HG03103 (cell line): ENCODE results near the gene HECTD4.
"Not testable (repeated sequence)": the region's sequence is repeated elsewhere in the genome, so short reads cannot be mapped to it uniquely, and the experiment has no call there.

Source experiments
- ATAC-seq: cut with Tn5 transposase; IDR thresholded peaks from one replicate; pipeline ENCODE4 v1.9.1; 2021; ENCODE audit warnings: low read depth; ENCODE audit not compliant: unreplicated experiment

The HECTD4 gene

GRCh38 chr12:112406519-112407488 lies 24.6 kb upstream of the HECTD4 start:
- ATAC-seq = no peak

- no peak for ATAC-seq
Observed at GRCh38 chr12:112401903-112402498, 19.8 kb upstream of the HECTD4 start.

DNA sequence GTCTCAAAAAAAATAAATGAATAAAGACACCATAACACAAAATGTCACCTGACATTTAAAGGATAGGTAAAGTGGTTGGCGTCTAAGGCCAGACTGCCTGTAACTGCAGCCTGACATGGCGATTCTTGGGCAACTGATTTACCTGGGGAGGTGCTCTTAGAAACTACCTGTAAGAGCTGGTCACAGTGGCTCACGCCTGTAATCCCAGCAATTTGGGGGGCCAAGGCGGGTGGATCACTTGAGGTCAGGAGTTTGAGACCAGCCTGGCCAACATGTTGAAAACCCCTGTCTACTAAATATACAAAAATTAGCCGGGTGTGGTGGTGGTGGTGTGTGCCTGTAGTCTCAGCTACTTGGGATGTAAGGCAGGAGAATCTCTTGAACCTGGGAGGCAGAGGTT lies 18.8 kb upstream of the HECTD4 start:
- ATAC-seq = no peak

- no peak for ATAC-seq
Observed at GRCh38 chr12:112393328-112393727, 11.1 kb upstream of the HECTD4 start.

DNA sequence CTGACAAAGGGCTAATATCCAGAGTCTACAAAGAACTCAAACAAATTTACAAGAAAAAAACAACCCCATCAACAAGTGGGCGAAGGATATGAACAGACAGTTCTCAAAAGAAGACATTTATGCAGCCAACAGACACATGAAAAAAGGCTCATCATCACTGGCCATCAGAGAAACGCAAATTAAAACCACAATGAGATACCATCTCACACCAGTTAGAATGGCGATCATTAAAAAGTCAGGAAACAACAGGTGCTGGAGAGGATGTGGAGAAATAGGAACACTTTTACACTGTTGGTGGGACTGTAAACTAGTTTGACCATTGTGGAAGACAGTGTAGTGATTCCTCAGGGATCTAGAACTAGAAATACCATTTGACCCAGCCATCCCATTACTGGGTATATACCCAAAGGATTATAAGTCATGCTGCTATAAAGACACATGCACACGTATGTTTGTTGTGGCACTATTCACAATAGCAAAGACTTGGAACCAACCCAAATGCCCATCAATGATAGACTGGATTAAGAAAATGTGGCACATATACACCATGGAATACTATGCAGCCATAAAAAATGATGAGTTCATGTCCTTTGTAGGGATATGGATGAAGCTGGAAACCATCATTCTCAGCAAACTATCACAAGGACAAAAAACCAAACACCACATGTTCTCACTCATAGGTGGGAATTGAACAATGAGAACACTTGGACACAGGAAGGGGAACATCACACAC lies 7.9 kb upstream of the HECTD4 start:
- not testable (repeated sequence) for ATAC-seq

GRCh38 chr12:112389228-112389627 lies 7.0 kb upstream of the HECTD4 start:
- ATAC-seq = no peak

- ATAC-seq = no peak
Observed at GRCh38 chr12:112386726-112387125, 4.5 kb upstream of the HECTD4 start.

GRCh38 chr12:112382866-112383265 lies 635 bp upstream of the HECTD4 start:
- ATAC-seq = no peak

GRCh38 chr12:112381406-112381882 lies 787 bp downstream of the HECTD4 start:
- peak; percentile 31 for ATAC-seq

- ATAC-seq = no peak
Observed at GRCh38 chr12:112380663-112381405, 1.4 kb downstream of the HECTD4 start.

GRCh38 chr12:112375105-112375504 lies 7.1 kb downstream of the HECTD4 start:
- ATAC-seq = no peak

- ATAC-seq = no peak
Observed at GRCh38 chr12:112374166-112374740, 8.0 kb downstream of the HECTD4 start.

DNA sequence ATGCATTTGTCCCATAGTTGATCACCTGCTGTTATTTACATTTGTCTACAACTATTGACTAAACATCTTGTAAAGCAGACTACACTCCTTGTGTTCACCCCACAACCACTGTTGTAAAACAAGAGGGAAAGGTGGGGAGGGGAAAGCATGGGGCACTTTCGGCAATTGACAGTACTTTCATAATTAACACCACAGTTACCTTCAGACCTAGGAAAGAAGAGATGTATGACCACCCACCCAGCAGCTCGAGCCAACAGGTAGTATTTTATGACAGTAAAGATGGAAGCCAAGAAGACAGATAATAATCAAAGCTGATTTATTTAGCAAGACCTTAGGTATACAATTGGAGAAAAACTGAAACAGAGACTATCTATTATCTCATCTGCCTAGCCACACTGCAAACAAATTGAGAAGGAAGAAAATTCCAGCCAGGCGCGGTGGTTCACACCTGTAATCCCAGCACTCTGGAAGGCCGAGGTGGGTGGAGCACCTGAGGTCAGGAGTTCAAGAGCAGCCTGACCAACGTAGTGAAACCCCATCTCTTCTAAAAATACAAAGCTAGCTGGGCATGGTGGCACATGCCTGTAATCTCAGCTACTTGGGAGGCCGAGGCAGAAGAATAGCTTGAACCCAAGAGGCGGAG lies 11.2 kb downstream of the HECTD4 start:
- ATAC-seq = no peak

DNA sequence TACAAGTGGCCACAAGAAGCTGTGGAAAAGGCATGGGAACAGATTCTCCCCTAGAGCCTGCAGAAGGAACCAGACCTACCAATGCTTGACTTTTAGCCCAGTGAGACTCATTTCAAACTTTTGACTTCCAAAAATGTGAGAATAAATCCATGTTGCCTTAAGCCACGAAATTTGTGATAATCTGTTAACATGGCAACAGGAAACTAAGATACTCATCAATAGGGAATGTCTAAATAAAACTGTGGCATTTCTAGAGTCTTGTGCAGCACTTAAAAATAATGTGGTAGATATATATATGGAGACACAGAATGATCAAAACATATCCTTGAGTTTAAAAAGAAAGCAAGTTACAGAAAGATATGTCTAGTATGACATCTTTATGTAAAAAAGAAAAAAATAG lies 12.0 kb downstream of the HECTD4 start:
- no peak for ATAC-seq

DNA sequence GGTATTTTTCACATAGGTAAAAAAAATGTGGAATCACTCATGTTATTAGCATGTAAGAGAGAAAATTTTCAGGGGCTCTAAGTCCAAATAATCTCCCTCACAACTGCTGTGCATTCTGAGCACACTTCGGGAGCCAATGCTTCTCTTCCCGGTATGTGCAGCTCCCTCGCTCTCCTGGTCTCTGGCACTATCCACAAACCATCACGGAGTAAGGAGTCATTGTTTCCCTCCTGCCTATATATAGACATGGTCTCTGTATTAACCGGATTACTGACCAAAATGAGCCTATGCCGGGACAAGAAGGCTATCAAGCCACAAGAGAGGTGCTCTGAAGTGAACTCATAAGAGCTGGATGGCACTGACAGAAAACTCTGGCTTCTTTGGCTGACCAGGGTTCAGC lies 13.4 kb downstream of the HECTD4 start:
- ATAC-seq = no peak

DNA sequence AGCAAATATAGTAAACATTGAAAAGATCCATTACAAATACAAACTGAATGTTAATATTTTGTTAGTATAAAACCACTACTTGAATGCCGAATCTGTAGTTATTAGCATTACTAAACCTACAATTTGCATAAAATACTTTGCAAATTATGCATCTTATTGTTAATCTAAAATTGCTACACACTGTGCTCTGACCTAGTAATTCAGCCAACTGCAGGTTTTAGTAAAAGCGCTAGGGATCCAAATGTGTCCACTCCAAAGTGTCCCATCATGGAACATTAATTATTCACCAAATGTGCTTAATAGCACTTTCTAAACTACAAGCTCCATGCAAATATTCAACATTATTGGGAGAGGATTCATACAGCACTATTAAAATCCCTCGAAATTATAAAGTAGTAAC lies 14.3 kb downstream of the HECTD4 start:
- no peak for ATAC-seq

- no peak for ATAC-seq
Observed at GRCh38 chr12:112362310-112362709, 19.9 kb downstream of the HECTD4 start.

GRCh38 chr12:112361271-112361670 lies 21.0 kb downstream of the HECTD4 start:
- ATAC-seq = no peak

DNA sequence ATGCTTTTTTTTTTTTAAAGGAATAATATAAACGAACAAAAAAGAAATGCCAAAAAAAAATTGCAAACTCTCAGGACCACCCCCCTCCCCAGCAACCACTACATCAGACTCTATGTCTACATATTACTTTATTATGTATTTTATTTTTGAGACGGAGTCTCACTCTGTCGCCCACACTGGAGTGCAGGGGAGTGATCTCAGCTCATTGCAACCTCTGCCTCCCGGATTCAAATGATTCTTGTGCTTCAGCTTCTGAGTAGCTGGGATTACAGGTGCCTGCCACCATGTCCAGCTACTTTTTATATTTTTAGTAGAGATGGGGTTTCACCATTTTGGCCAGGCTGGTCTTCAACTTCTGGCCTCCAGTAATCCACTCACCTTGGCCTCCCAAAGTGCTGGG lies 22.9 kb downstream of the HECTD4 start:
- no peak for ATAC-seq

DNA sequence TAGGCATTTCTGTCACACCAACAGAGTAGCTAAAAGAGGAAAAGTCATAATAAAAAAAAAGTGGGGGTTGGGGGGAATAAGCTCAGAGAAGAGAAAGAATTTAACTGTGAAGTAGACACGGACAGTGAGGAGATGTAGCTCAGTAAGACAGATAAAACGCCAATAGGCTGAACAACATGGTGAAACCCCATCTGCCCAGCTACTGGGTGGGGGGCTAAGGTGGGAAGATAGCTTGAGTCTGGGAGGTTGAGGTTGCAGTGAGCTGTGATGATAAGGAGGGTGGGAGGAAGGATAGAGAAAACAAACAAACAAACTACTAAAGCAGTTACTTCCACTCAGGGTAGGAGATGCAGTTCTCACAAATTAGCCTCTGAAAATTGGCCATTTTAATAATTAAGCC lies 25.0 kb downstream of the HECTD4 start:
- no peak for ATAC-seq
